Measurements from ENCODE around the gene VEGFA. TPM values are rescaled to one million over a fixed set of nuclear protein-coding genes. Genes with fewer than 3 reads are reported as not detected.

The VEGFA gene
- total and polyA plus RNA-seq, 2 experiments from 2014 or later: 148 to 179 TPM

- Histone ChIP-seq H3K36me3 (replicated peaks; ENCODE audit: insufficient read depth, low read depth) (no peaks in the 10 kb centered on the region), H3K4me1 (ENCODE audit: insufficient read depth) (peaks cover 21% of the 10 kb centered on the region), H4K20me1 (ENCODE audit: insufficient read depth, poor library complexity, severe bottlenecking) (peaks cover 93% of the 10 kb centered on the region), H3K9me3 (ENCODE audit: low read depth) (no peaks in the 10 kb centered on the region), H3K9me2 (replicated peaks; ENCODE audit: insufficient read depth) (no peaks in the 10 kb centered on the region), H3K27me3 (no peaks in the 10 kb centered on the region), H3K79me2 (peaks cover 93% of the 10 kb centered on the region), H3K4me3 (no peak overlapping the region), H3K4me2 (no peak overlapping the region), H2AFZ (no peak overlapping the region), H3K27ac (no peak overlapping the region)
- no peak for DNase-seq (ENCODE audit: low spot score)
- TF ChIP-seq EZH2phosphoT487 (IDR thresholded peaks at IDR 0.05; ENCODE audit: low read depth, severe bottlenecking, unreplicated experiment): no peak
- TF ChIP-seq EZH2 (IDR thresholded peaks at IDR 0.05; ENCODE audit: borderline replicate concordance): no peak
- no peak for TF ChIP-seq CTCF (IDR thresholded peaks at IDR 0.05; ENCODE audit: poor library complexity)
- 96% methylated on average over 18 of the region's 18 CpGs for WGBS (ENCODE audit: low lambda C conversion rate, missing lambda C conversion rate)
Observed at GRCh38 chr6:43776799-43777776, 7.1 kb downstream of the VEGFA start.

GRCh38 chr6:43778131-43778855 lies 8.3 kb downstream of the VEGFA start:
- Histone ChIP-seq H3K4me2 (no peak overlapping the region), H3K79me2 (peaks cover 85% of the 10 kb centered on the region), H3K27ac (no peak overlapping the region), H3K4me1 (ENCODE audit: insufficient read depth) (peaks cover 21% of the 10 kb centered on the region), H3K9me2 (replicated peaks; ENCODE audit: insufficient read depth) (no peaks in the 10 kb centered on the region), H3K4me3 (no peak overlapping the region), H2AFZ (no peak overlapping the region), H3K9me3 (ENCODE audit: low read depth) (no peaks in the 10 kb centered on the region), H4K20me1 (ENCODE audit: insufficient read depth, poor library complexity, severe bottlenecking) (peaks cover 93% of the 10 kb centered on the region), H3K36me3 (replicated peaks; ENCODE audit: insufficient read depth, low read depth) (no peaks in the 10 kb centered on the region), H3K27me3 (no peaks in the 10 kb centered on the region)
- WGBS (ENCODE audit: low lambda C conversion rate, missing lambda C conversion rate): 97% methylated on average over 4 of the region's 4 CpGs
- no peak for DNase-seq (ENCODE audit: low spot score)
- TF ChIP-seq EZH2 (IDR thresholded peaks at IDR 0.05; ENCODE audit: borderline replicate concordance) (no peak), EZH2phosphoT487 (IDR thresholded peaks at IDR 0.05; ENCODE audit: low read depth, severe bottlenecking, unreplicated experiment) (no peak), CTCF (IDR thresholded peaks at IDR 0.05; ENCODE audit: poor library complexity) (no peak)

DNA sequence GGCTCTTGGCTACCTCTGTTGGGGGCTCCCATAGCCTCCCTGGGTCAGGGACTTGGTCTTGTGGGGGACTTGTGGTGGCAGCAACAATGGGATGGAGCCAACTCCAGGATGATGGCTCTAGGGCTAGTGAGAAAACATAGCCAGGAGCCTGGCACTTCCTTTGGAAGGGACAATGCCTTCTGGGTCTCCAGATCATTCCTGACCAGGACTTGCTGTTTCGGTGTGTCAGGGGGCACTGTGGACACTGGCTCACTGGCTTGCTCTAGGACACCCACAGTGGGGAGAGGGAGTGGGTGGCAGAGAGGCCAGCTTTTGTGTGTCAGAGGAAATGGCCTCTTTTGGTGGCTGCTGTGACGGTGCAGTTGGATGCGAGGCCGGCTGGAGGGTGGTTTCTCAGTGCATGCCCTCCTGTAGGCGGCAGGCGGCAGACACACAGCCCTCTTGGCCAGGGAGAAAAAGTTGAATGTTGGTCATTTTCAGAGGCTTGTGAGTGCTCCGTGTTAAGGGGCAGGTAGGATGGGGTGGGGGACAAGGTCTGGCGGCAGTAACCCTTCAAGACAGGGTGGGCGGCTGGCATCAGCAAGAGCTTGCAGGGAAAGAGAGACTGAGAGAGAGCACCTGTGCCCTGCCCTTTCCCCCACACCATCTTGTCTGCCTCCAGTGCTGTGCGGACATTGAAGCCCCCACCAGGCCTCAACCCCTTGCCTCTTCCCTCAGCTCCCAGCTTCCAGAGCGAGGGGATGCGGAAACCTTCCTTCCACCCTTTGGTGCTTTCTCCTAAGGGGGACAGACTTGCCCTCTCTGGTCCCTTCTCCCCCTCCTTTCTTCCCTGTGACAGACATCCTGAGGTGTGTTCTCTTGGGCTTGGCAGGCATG lies 9.2 kb downstream of the VEGFA start:
- no peaks in the 10 kb centered on the region for H3K9me2 ChIP-seq (replicated peaks; ENCODE audit: insufficient read depth)
- H3K9me3 ChIP-seq (ENCODE audit: low read depth): no peaks in the 10 kb centered on the region
- H3K36me3 ChIP-seq (replicated peaks; ENCODE audit: insufficient read depth, low read depth): no peaks in the 10 kb centered on the region
- no peak for DNase-seq (ENCODE audit: low spot score)
- no peak overlapping the region for H3K4me3 ChIP-seq
- no peak for TF ChIP-seq EZH2 (IDR thresholded peaks at IDR 0.05; ENCODE audit: borderline replicate concordance)
- peaks cover 75% of the 10 kb centered on the region for H3K79me2 ChIP-seq
- WGBS (ENCODE audit: low lambda C conversion rate, missing lambda C conversion rate): 95% methylated on average over 12 of the region's 12 CpGs
- H2AFZ ChIP-seq: no peak overlapping the region
- H3K27me3 ChIP-seq: no peaks in the 10 kb centered on the region
- H3K4me2 ChIP-seq: no peak overlapping the region
- H4K20me1 ChIP-seq (ENCODE audit: insufficient read depth, poor library complexity, severe bottlenecking): peaks cover 93% of the 10 kb centered on the region
- H3K27ac ChIP-seq: no peak overlapping the region
- peaks cover 13% of the 10 kb centered on the region for H3K4me1 ChIP-seq (ENCODE audit: insufficient read depth)

All from hepatocyte (in vitro differentiated cells).